MCF 10A (cell line): ENCODE results near the gene ZSCAN31. TPM values are rescaled to one million over a fixed set of nuclear protein-coding genes. Genes with fewer than 3 reads are reported as not detected.

Experiments
- Bru-seq: library from RNA; stranded (reverse); fragments of 400-500 nt; gene quantifications from one replicate; lab custom pipeline; 2021; lab: Mats Ljungman, UMichigan
- BruChase-seq, 2 experiments: library from RNA; stranded (reverse); fragments of 400-500 nt; gene quantifications; one replicate each; lab custom pipeline; 2021; lab: Mats Ljungman, UMichigan
- BruUV-seq: library from RNA; stranded (reverse); fragments of 400-500 nt; replicated peaks from 2 replicates; lab custom pipeline; 2021; lab: Mats Ljungman, UMichigan
- CTCF ChIA-PET: fragments of 300-600 bp; sonication (Branson Sonifier 250); formaldehyde crosslinking; extraction: SDS; loops from one replicate; lab custom pipeline; 2021; ENCODE audit warnings: antibody characterized with exemption, inconsistent platforms; lab: Yijun Ruan, JAX
- POLR2A ChIA-PET: fragments of 300-600, 350-650 bp; sonication (Branson Sonifier 250); formaldehyde crosslinking; extraction: SDS; loops from one replicate; lab custom pipeline; 2020; ENCODE audit warnings: antibody characterized with exemption, inconsistent platforms; lab: Yijun Ruan, JAX
- DNase-seq: peaks from one replicate; pipeline ENCODE4 v3.0.0-alpha.2; 2018; ENCODE audit not compliant: unreplicated experiment
- H3K27ac Mint-ChIP-seq: one replicate; pipeline ENCODE4 v1.8.0; 2022; ENCODE audit warnings: mild to moderate bottlenecking, low read depth, mixed read lengths; ENCODE audit not compliant: unreplicated experiment
- H3K27me3 Mint-ChIP-seq: one replicate; pipeline ENCODE4 v1.8.0; 2022; ENCODE audit warnings: mixed read lengths; ENCODE audit not compliant: insufficient read depth, unreplicated experiment
- H3K36me3 Mint-ChIP-seq: one replicate; pipeline ENCODE4 v1.8.0; 2022; ENCODE audit warnings: mild to moderate bottlenecking, moderate library complexity, mixed read lengths; ENCODE audit not compliant: insufficient read depth, unreplicated experiment
- H3K4me1 Mint-ChIP-seq: one replicate; pipeline ENCODE4 v1.8.0; 2022; ENCODE audit warnings: mixed read lengths; ENCODE audit not compliant: insufficient read depth, unreplicated experiment
- H3K4me3 Mint-ChIP-seq: one replicate; pipeline ENCODE4 v1.8.0; 2022; ENCODE audit warnings: mild to moderate bottlenecking, moderate library complexity, mixed read lengths; ENCODE audit not compliant: unreplicated experiment
- H3K9me3 Mint-ChIP-seq: one replicate; pipeline ENCODE4 v1.8.0; 2022; ENCODE audit warnings: mixed read lengths; ENCODE audit not compliant: unreplicated experiment
- CTCF ChIP-seq: fragments of 200-600 bp; IDR thresholded peaks from one replicate; pipeline ENCODE4 v1.8.0; 2022; ENCODE audit warnings: antibody characterized with exemption, mild to moderate bottlenecking; ENCODE audit not compliant: unreplicated experiment
- intact Hi-C: fragments of 100-400 bp; cut with micrococcal nuclease; formaldehyde crosslinking; loops from 2 replicates; pipeline ENCODE4 v1.14.1; 2022
- long read RNA-seq: library from polyadenylated mRNA; stranded (forward); transcript quantifications from one replicate; pipeline ENCODE4 v2.0.0, GENCODE V29; 2022
- total RNA-seq: library from RNA; stranded (reverse); gene quantifications from 2 replicates; pipeline ENCODE4 v1.2.3, GENCODE V29; 2022

Gene ZSCAN31
- total RNA-seq, result 5.0 and 6.7 TPM in 2 replicates
- Bru-seq, nascent RNA, result percentile 43 among the genes with signal in this experiment
- percentile 37 among the genes with signal in this experiment for BruChase-seq, experiment 1, labeled RNA remaining after a 6-hour chase
- percentile 47 among the genes with signal in this experiment for BruChase-seq, experiment 2, labeled RNA remaining after a 2-hour chase
- long read RNA-seq, partial matches to known transcripts, result 0 of 7 reads
- long read RNA-seq, other reads (novel, unspliced or antisense), result 3 of 7 reads

GRCh38 chr6:28335564-28336283, at the start of gene ZSCAN31:
ZSCAN31 (minus strand) TSS chr6:28336148; CDS start chr6:28329683, 6,465 bp downstream.
- CTCF ChIA-PET, result interaction anchor here (0.6 to 1.5 kb wide), 3 partner anchors 20 to 417 kb away, joined by 3 to 14 read pairs (median 7); no protein-coding TSS in a partner anchor
- intact Hi-C loops, result loop anchor here (1.0 to 5.0 kb wide), 3 partner anchors 53 to 198 kb away; partner anchors contain the start of gene ZSCAN26

GRCh38 chr6:28384143-28384533, 48.2 kb upstream of the ZSCAN31 start:
- peak overlapping the region; percentile 96 for H3K27ac Mint-ChIP-seq
- CTCF ChIA-PET, result interaction anchor here (0.6 to 4.9 kb wide), 12 partner anchors 11 to 490 kb away, joined by 3 to 35 read pairs (median 4); partner anchors contain the start of gene ZKSCAN3
- H3K4me3 Mint-ChIP-seq, result no peak overlapping the region
- BruUV-seq, result no TSS peak
- intact Hi-C loops, result no loop called here
- no peak for TF ChIP-seq CTCF
- no peaks in the 10 kb centered on the region for H3K27me3 Mint-ChIP-seq
- POLR2A ChIA-PET, result interaction anchor here (0.5 to 4.7 kb wide), 19 partner anchors 13 to 620 kb away, joined by 3 to 48 read pairs (median 6); partner anchors contain the start of genes ZKSCAN8, ZSCAN12, ZSCAN26 and ZSCAN31
- H3K4me1 Mint-ChIP-seq, result peaks cover 14% of the 10 kb centered on the region
- H3K9me3 Mint-ChIP-seq, result peaks cover 14% of the 10 kb centered on the region
- peaks cover 44% of the 10 kb centered on the region for H3K36me3 Mint-ChIP-seq
- no peak for DNase-seq

More at GRCh38 chr6:28335564-28336283, at the start of gene ZSCAN31:
- no peaks in the 10 kb centered on the region for H3K27me3 Mint-ChIP-seq
- no peaks in the 10 kb centered on the region for H3K36me3 Mint-ChIP-seq
- H3K27ac Mint-ChIP-seq, result no peak within 1 kb of the TSS
- no peak within 1 kb of the TSS for H3K4me3 Mint-ChIP-seq
- peak; percentile 98 for DNase-seq
- H3K4me1 Mint-ChIP-seq, result no peaks in the 10 kb centered on the region
- BruUV-seq, result TSS peak; percentile 86
- POLR2A ChIA-PET, result interaction anchor here (0.5 to 4.4 kb wide), 29 partner anchors 9 to 1724 kb away, joined by 3 to 71 read pairs (median 6); partner anchors contain the start of genes PGBD1, ZKSCAN3, ZKSCAN4 and ZKSCAN8
- peaks cover 4% of the 10 kb centered on the region for H3K9me3 Mint-ChIP-seq
- no peak for TF ChIP-seq CTCF

- Mint-ChIP-seq H3K4me3 (peak overlapping the region; percentile 82), H3K9me3 (peaks cover 14% of the 10 kb centered on the region), H3K4me1 (peaks cover 14% of the 10 kb centered on the region), H3K27me3 (no peaks in the 10 kb centered on the region), H3K27ac (peak overlapping the region; percentile 96), H3K36me3 (peaks cover 39% of the 10 kb centered on the region)
- intact Hi-C loops, result loop anchor here (1.0 kb wide), 2 partner anchors 158 to 247 kb away; partner anchors contain the start of gene ZSCAN9
- peak; percentile 48 for TF ChIP-seq CTCF
- DNase-seq, result peak; percentile 80
- no TSS peak for BruUV-seq
- ChIA-PET CTCF (interaction anchor here (0.6 to 4.9 kb wide), 13 partner anchors 12 to 495 kb away, joined by 3 to 35 read pairs (median 4); partner anchors contain the start of gene ZKSCAN3), POLR2A (interaction anchor here (0.5 to 4.7 kb wide), 32 partner anchors 9 to 620 kb away, joined by 3 to 48 read pairs (median 5); partner anchors contain the start of genes PGBD1, TRIM27, ZKSCAN3 and ZKSCAN4)
Observed at GRCh38 chr6:28383235-28384142, 47.5 kb upstream of the ZSCAN31 start.
